ENCODE results near the gene PLEKHA3.

Gene PLEKHA3

GRCh38 chr2:178530625-178531142 is 50.4 kb downstream of the PLEKHA3 start:
- no peak for TF ChIP-seq MAX (IDR thresholded peaks at IDR 0.05; ENCODE audit: low read depth, low read length)
- TF ChIP-seq MYC (IDR thresholded peaks at IDR 0.05; ENCODE audit: low read depth, low read length), result no peak
- TF ChIP-seq POLR2A (IDR thresholded peaks at IDR 0.05; ENCODE audit: extremely low read depth, insufficient read length), result no peak
- no peak for TF ChIP-seq CTCF (IDR thresholded peaks at IDR 0.05; ENCODE audit: low read depth, low read length)
- peak overlapping the region; percentile 52 for H3K4me3 ChIP-seq (ENCODE audit: low read depth, low read length)

GRCh38 chr2:178531168-178531567 is 50.9 kb downstream of the PLEKHA3 start:
- peak overlapping the region; percentile 52 for H3K4me3 ChIP-seq (ENCODE audit: low read depth, low read length)
- DNase-seq (ENCODE audit: low read depth), result no peak
- no peak for TF ChIP-seq MAX (IDR thresholded peaks at IDR 0.05; ENCODE audit: low read depth, low read length)
- no peak for TF ChIP-seq CTCF (IDR thresholded peaks at IDR 0.05; ENCODE audit: low read depth, low read length)
- no peak for TF ChIP-seq POLR2A (IDR thresholded peaks at IDR 0.05; ENCODE audit: extremely low read depth, insufficient read length)
- TF ChIP-seq MYC (IDR thresholded peaks at IDR 0.05; ENCODE audit: low read depth, low read length), result no peak

More at GRCh38 chr2:178530625-178531142, 50.4 kb downstream of the PLEKHA3 start:
- DNase-seq (ENCODE audit: low read depth), result peak; percentile 93

GRCh38 chr2:178536037-178536436 is 55.8 kb downstream of the PLEKHA3 start:
- no peak overlapping the region for H3K4me3 ChIP-seq (ENCODE audit: low read depth, low read length)
- no peak for DNase-seq (ENCODE audit: low read depth)
- TF ChIP-seq POLR2A (IDR thresholded peaks at IDR 0.05; ENCODE audit: extremely low read depth, insufficient read length), result no peak
- no peak for TF ChIP-seq MYC (IDR thresholded peaks at IDR 0.05; ENCODE audit: low read depth, low read length)
- TF ChIP-seq CTCF (IDR thresholded peaks at IDR 0.05; ENCODE audit: low read depth, low read length), result no peak
- TF ChIP-seq MAX (IDR thresholded peaks at IDR 0.05; ENCODE audit: low read depth, low read length), result no peak

- no peak for TF ChIP-seq POLR2A (IDR thresholded peaks at IDR 0.05; ENCODE audit: extremely low read depth, insufficient read length)
- TF ChIP-seq CTCF (IDR thresholded peaks at IDR 0.05; ENCODE audit: low read depth, low read length), result no peak
- no peak for TF ChIP-seq MYC (IDR thresholded peaks at IDR 0.05; ENCODE audit: low read depth, low read length)
- no peak for TF ChIP-seq MAX (IDR thresholded peaks at IDR 0.05; ENCODE audit: low read depth, low read length)
- no peak for DNase-seq (ENCODE audit: low read depth)
- H3K4me3 ChIP-seq (ENCODE audit: low read depth, low read length), result no peak overlapping the region
These were observed 61.9 kb downstream of the PLEKHA3 start for GRCh38 chr2:178542161-178542560.

GRCh38 chr2:178542569-178542968 is 62.3 kb downstream of the PLEKHA3 start:
- no peak overlapping the region for H3K4me3 ChIP-seq (ENCODE audit: low read depth, low read length)
- TF ChIP-seq POLR2A (IDR thresholded peaks at IDR 0.05; ENCODE audit: extremely low read depth, insufficient read length) (no peak), MYC (IDR thresholded peaks at IDR 0.05; ENCODE audit: low read depth, low read length) (no peak), CTCF (IDR thresholded peaks at IDR 0.05; ENCODE audit: low read depth, low read length) (no peak), MAX (IDR thresholded peaks at IDR 0.05; ENCODE audit: low read depth, low read length) (no peak)
- no peak for DNase-seq (ENCODE audit: low read depth)

All from NB4 (cell line).